CD4-positive, alpha-beta memory T cell (primary cell): Measurements from ENCODE around the gene FOXL1. TPM values are rescaled to one million over a fixed set of nuclear protein-coding genes. Genes with fewer than 3 reads are reported as not detected.

Experiments used
- CTCF ChIA-PET: fragments of 350-600 bp; sonication (Branson Sonifier 250); formaldehyde crosslinking; loops from one replicate; lab custom pipeline; 2021; ENCODE audit warnings: inconsistent platforms; ENCODE audit not compliant: partially characterized antibody; lab: Charles Lee
- POLR2A ChIA-PET: fragments of 350-600 bp; sonication (Branson Sonifier 250); formaldehyde crosslinking; loops from one replicate; lab custom pipeline; 2021; ENCODE audit not compliant: partially characterized antibody; lab: Charles Lee
- DNase-seq, 5 donors: peaks; one replicate each; pipeline versions ENCODE4 v3.0.0 to v3.0.0-alpha.2; 2020 to 2022; ENCODE audit warnings: mixed read lengths in 1 of 5
- H3K27ac ChIP-seq: one replicate; pipeline ENCODE4 v1.7.0; 2013; ENCODE audit warnings: low read depth, low read length
- H3K27me3 ChIP-seq: 2 replicates; pipeline ENCODE4 v1.7.0; 2013; ENCODE audit warnings: mild to moderate bottlenecking, low read length, moderate library complexity; ENCODE audit not compliant: insufficient read depth
- H3K36me3 ChIP-seq: 2 replicates; pipeline ENCODE4 v1.7.0; 2013; ENCODE audit warnings: mild to moderate bottlenecking, low read length, moderate library complexity; ENCODE audit not compliant: insufficient read depth
- H3K4me1 ChIP-seq: 2 replicates; pipeline ENCODE4 v1.7.0; 2013; ENCODE audit warnings: mild to moderate bottlenecking, low read length, moderate library complexity; ENCODE audit not compliant: insufficient read depth
- H3K4me3 ChIP-seq, 2 donors: one replicate each; pipeline ENCODE4 v1.7.0; 2013; ENCODE audit warnings: low read length in 2 of 2, mild to moderate bottlenecking in 1 of 2
- H3K9me3 ChIP-seq, 2 donors: one replicate each; pipeline ENCODE4 v1.7.0; 2013; ENCODE audit warnings: low read length in 2 of 2, control low read depth in 1 of 2; ENCODE audit not compliant: control insufficient read depth in 1 of 2
- H3K27ac Mint-ChIP-seq, 7 donors: one replicate each; pipeline ENCODE4 v1.8.0; 2020 to 2021; ENCODE audit warnings: mixed read lengths in 7 of 7, mild to moderate bottlenecking in 6 of 7, inconsistent platforms in 3 of 7, moderate library complexity in 3 of 7
- H3K27me3 Mint-ChIP-seq, 2 donors: one replicate each; pipeline ENCODE4 v1.8.0; 2020 to 2021; ENCODE audit warnings: mixed read lengths in 2 of 2
- H3K36me3 Mint-ChIP-seq, 2 donors: one replicate each; pipeline ENCODE4 v1.8.0; 2020 to 2021; ENCODE audit warnings: mixed read lengths in 2 of 2, inconsistent platforms in 1 of 2, mild to moderate bottlenecking in 1 of 2
- H3K4me1 Mint-ChIP-seq, 4 donors: one replicate each; pipeline ENCODE4 v1.8.0; 2020 to 2021; ENCODE audit warnings: mixed read lengths in 4 of 4, mild to moderate bottlenecking in 1 of 4
- H3K4me3 Mint-ChIP-seq, 8 donors: one replicate each; pipeline ENCODE4 v1.8.0; 2020 to 2021; ENCODE audit warnings: mixed read lengths in 8 of 8, mild to moderate bottlenecking in 7 of 8, moderate library complexity in 6 of 8, inconsistent platforms in 3 of 8
- H3K9me3 Mint-ChIP-seq, 8 donors: one replicate each; pipeline ENCODE4 v1.8.0; 2020 to 2021; ENCODE audit warnings: mixed read lengths in 8 of 8, mild to moderate bottlenecking in 5 of 8, inconsistent platforms in 3 of 8, moderate library complexity in 1 of 8
- intact Hi-C: fragments of 100-400 bp; cut with micrococcal nuclease; formaldehyde crosslinking; loops from one replicate; pipeline ENCODE4 v1.15.1; 2023
- polyA plus RNA-seq, 2 donors: library from polyadenylated mRNA; unstranded; fragments of 300-500 nt; fragmentation: Illumina TruSeq; gene quantifications; one replicate each; pipeline ENCODE4 v1.2.3, GENCODE V29; 2021
- total RNA-seq, 2 experiments: library from RNA; stranded (reverse); gene quantifications; one replicate each; pipeline ENCODE4 v1.2.3, GENCODE V29; 2021

Gene FOXL1
- total and polyA plus RNA-seq, 4 experiments from 2014 or later: not detected

DNA sequence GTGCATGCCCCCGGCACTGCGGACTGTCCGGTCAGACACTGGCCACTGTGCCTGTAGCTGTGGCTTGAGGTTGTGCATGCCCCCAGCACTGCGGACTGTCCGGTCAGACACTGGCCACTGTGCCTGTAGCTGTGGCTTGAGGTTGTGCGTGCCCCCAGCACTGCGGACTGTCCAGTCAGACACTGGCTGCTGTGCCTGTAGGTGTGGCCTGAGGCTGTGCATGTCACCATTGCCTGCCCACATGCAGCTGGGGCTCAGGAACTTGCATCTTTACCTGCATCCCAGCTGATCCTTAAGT is 28.5 kb upstream of the FOXL1 start:
- Mint-ChIP-seq H3K27ac (no peak overlapping the region), H3K9me3 (no peaks in the 10 kb centered on the region), H3K4me1 (peaks cover 12 to 24% (median 18%) of the 10 kb centered on the region in 4 donors), H3K4me3 (no peak overlapping the region), H3K27me3 (no peaks in the 10 kb centered on the region), H3K36me3 (peaks cover 31 to 50% of the 10 kb centered on the region in 2 donors)
- Histone ChIP-seq H3K9me3 (no peaks in the 10 kb centered on the region), H3K27ac (no peak overlapping the region), H3K4me1 (peaks cover 7% of the 10 kb centered on the region), H3K4me3 (no peak overlapping the region), H3K27me3 (no peaks in the 10 kb centered on the region), H3K36me3 (peaks cover 7% of the 10 kb centered on the region)
- no peak for DNase-seq
- ChIA-PET CTCF (interaction anchor here (1.2 to 1.6 kb wide), 2 partner anchors 15 to 1087 kb away, joined by 3 read pairs; no protein-coding TSS in a partner anchor), POLR2A (no interaction called here)
- intact Hi-C loops: no loop called here

DNA sequence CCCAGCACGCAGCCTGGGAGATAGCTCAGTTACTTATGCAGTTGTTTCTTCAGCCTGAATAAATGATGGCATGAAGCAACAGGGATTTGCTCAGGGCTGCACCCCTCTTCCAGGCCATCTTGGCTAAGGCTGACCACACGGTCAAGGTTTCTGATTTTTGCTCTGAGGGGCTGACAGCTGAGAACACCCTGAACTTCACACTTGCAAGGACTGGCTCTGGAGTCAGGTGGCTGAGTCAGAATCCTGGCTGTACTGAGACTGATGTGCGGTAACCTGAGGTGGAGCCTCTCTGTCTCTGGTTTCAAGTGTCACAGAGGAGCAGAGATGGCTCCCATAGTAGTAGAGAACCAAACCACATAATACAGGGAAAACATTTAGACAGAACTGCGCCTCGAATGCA is 28.1 kb upstream of the FOXL1 start:
- Mint-ChIP-seq H3K27me3 (no peaks in the 10 kb centered on the region), H3K9me3 (peaks cover 0 to 2% (median 0%) of the 10 kb centered on the region in 8 donors), H3K4me1 (peaks cover 14 to 28% (median 19%) of the 10 kb centered on the region in 4 donors), H3K27ac (no peak overlapping the region), H3K36me3 (peaks cover 26 to 50% of the 10 kb centered on the region in 2 donors), H3K4me3 (no peak overlapping the region)
- DNase-seq: no peak
- H3K36me3 ChIP-seq: peaks cover 7% of the 10 kb centered on the region
- POLR2A ChIA-PET: interaction anchor here (0.9 kb wide), 1 partner anchor 11 kb away, joined by 3 read pairs; no protein-coding TSS in a partner anchor
- no peaks in the 10 kb centered on the region for H3K27me3 ChIP-seq
- no peak overlapping the region for H3K27ac ChIP-seq
- CTCF ChIA-PET: interaction anchor here (1.2 to 1.6 kb wide), 2 partner anchors 14 to 1086 kb away, joined by 3 read pairs; no protein-coding TSS in a partner anchor
- H3K4me1 ChIP-seq: peaks cover 7% of the 10 kb centered on the region
- H3K4me3 ChIP-seq: no peak overlapping the region
- no peaks in the 10 kb centered on the region for H3K9me3 ChIP-seq
- intact Hi-C loops: no loop called here

DNA sequence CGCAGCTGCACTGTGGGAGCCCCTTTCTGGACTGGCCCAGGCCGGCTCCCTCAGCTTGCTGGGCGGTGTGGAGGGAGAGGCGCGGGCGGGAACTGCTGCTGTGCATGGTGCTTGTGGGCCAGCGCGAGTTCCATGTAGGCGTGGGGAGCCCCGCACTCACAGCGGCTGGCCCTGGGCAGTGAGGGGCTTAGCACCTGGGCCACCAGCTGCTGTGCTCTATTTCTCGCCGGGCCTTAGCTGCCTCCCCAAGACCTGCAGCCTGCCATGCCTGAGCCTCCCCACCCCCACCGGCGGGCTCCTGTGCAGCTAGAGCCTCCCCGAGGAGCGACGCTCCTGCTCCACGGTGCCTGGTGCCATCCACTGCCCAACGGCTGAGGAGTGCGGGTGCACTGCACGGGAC is 25.0 kb upstream of the FOXL1 start:
- Histone ChIP-seq H3K36me3 (peaks cover 4% of the 10 kb centered on the region), H3K27ac (no peak overlapping the region), H3K4me1 (peaks cover 14% of the 10 kb centered on the region), H3K27me3 (no peaks in the 10 kb centered on the region), H3K4me3 (no peak overlapping the region), H3K9me3 (no peaks in the 10 kb centered on the region)
- Mint-ChIP-seq H3K27me3 (peaks cover 0 to 2% of the 10 kb centered on the region in 2 donors), H3K4me3 (peak overlapping the region in 4 of 8 donors; percentile 91 to 96 (median 94)), H3K36me3 (peaks cover 10 to 24% of the 10 kb centered on the region in 2 donors), H3K27ac (peak overlapping the region in 2 of 7 donors; percentile 97 to 98), H3K4me1 (peaks cover 14 to 38% (median 23%) of the 10 kb centered on the region in 4 donors), H3K9me3 (peaks cover 0 to 2% (median 0%) of the 10 kb centered on the region in 8 donors)
- ChIA-PET CTCF (no interaction called here), POLR2A (no interaction called here)
- no peak for DNase-seq
- intact Hi-C loops: no loop called here

DNA sequence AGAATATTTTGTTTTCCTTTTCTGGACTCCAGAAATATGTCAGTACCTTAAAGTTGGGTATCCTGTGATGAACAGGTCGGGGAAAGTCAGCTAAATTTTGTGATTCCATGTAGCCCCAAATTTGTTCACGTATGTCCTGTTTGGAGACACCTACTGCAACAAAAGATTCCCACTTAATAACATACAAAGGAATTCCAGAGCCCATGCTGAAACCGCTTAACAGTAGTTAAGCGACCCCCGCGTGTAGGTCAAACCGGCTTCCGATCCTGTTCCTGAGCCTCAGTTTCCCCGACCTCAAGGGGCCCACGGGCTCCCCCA is 23.8 kb upstream of the FOXL1 start:
- H3K27ac ChIP-seq: peak overlapping the region; percentile 87
- intact Hi-C loops: no loop called here
- H3K4me1 ChIP-seq: peaks cover 14% of the 10 kb centered on the region
- H3K4me3 Mint-ChIP-seq: peak overlapping the region; percentile 83 to 96 (median 93)
- CTCF ChIA-PET: interaction anchor here (1.6 kb wide), 1 partner anchor 10 kb away, joined by 5 read pairs; no protein-coding TSS in a partner anchor
- peaks cover 0 to 2% (median 0%) of the 10 kb centered on the region in 8 donors for H3K9me3 Mint-ChIP-seq
- peaks cover 4% of the 10 kb centered on the region for H3K36me3 ChIP-seq
- DNase-seq: no peak
- H3K27me3 ChIP-seq: no peaks in the 10 kb centered on the region
- POLR2A ChIA-PET: interaction anchor here (1.3 kb wide), 1 partner anchor 10 kb away, joined by 6 read pairs; no protein-coding TSS in a partner anchor
- peak overlapping the region; percentile 53 to 87 for H3K4me3 ChIP-seq
- peaks cover 14 to 38% (median 23%) of the 10 kb centered on the region in 4 donors for H3K4me1 Mint-ChIP-seq
- peaks cover 2 to 3% of the 10 kb centered on the region in 2 donors for H3K27me3 Mint-ChIP-seq
- peaks cover 9 to 23% of the 10 kb centered on the region in 2 donors for H3K36me3 Mint-ChIP-seq
- H3K9me3 ChIP-seq: no peaks in the 10 kb centered on the region
- H3K27ac Mint-ChIP-seq: peak overlapping the region; percentile 95 to 99 (median 98)

DNA sequence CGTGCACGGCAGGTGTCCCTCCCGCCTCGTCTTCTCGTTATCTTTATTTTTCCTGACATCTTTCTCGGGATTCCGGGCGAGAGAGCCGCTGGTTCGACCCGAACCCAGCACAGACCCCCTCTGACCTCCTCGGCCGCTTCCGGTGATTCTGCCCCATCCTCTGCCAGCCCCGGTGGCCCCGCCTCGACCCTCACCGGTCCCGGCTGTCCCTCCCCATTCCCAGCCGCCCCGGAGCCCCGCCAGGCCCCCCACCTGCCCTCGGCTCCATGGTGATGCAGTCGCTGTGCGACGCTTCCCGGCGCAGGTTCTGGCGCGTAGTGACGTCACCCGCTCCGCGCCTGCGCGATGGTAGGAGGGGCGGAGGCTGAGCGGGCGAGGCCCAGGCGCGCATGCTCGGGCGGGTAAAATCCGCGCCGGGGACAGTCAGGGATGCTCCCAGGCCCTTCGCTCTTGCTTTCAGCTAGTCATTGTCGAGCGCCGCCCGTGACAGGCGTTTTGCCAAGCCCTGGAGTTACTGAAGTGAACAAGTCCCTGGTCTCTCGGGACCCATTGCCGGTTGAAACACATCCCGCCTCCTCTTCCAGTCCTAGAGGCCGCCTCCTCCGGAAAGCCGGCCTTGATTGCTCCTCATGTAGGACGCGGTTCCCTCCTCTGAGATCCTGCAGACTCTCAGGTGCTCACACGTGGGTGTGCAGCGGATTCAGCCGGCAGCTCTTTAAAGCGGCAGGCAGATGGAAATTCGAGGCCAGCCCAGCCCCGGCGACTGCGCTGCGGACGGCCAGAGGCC is 23.2 kb upstream of the FOXL1 start, which contains the start of gene MTHFSD:
Gene MTHFSD, minus strand, starts transcription at position 319 of the 787 bp plus-strand sequence. Its CDS starts 51 bp downstream, at position 268.
- H3K36me3 Mint-ChIP-seq: peaks cover 9 to 23% of the 10 kb centered on the region in 2 donors
- peaks cover 2 to 4% of the 10 kb centered on the region in 2 donors for H3K27me3 Mint-ChIP-seq
- DNase-seq: peak; percentile 89 to 98 (median 95)
- H3K4me1 Mint-ChIP-seq: peaks cover 14 to 38% (median 23%) of the 10 kb centered on the region in 4 donors
- H3K27ac Mint-ChIP-seq: peak within 1 kb of the TSS; percentile 95 to 99 (median 98)
- H3K9me3 Mint-ChIP-seq: peaks cover 0 to 2% (median 0%) of the 10 kb centered on the region in 8 donors
- H3K36me3 ChIP-seq: peaks cover 4% of the 10 kb centered on the region
- H3K4me3 Mint-ChIP-seq: peak within 1 kb of the TSS; percentile 83 to 96 (median 93)
- peaks cover 14% of the 10 kb centered on the region for H3K4me1 ChIP-seq
- no peaks in the 10 kb centered on the region for H3K27me3 ChIP-seq
- H3K4me3 ChIP-seq: peak within 1 kb of the TSS; percentile 53 to 87
- ChIA-PET CTCF (interaction anchor here (1.6 kb wide), 1 partner anchor 10 kb away, joined by 5 read pairs; no protein-coding TSS in a partner anchor), POLR2A (interaction anchor here (0.9 to 1.3 kb wide), 2 partner anchors 9 to 839 kb away, joined by 3 to 6 read pairs; no protein-coding TSS in a partner anchor)
- intact Hi-C loops: no loop called here
- peak within 1 kb of the TSS; percentile 87 for H3K27ac ChIP-seq
- H3K9me3 ChIP-seq: no peaks in the 10 kb centered on the region

GRCh38 chr16:86555704-86556075 is 22.7 kb upstream of the FOXL1 start:
- Mint-ChIP-seq H3K27ac (peak overlapping the region; percentile 95 to 99 (median 98)), H3K4me3 (peak overlapping the region; percentile 83 to 96 (median 93)), H3K36me3 (peaks cover 5 to 19% of the 10 kb centered on the region in 2 donors), H3K27me3 (peaks cover 2 to 4% of the 10 kb centered on the region in 2 donors), H3K9me3 (peaks cover 0 to 2% (median 0%) of the 10 kb centered on the region in 8 donors), H3K4me1 (peaks cover 14 to 38% (median 23%) of the 10 kb centered on the region in 4 donors)
- Histone ChIP-seq H3K4me1 (peaks cover 14% of the 10 kb centered on the region), H3K4me3 (peak overlapping the region; percentile 53 to 87), H3K27me3 (no peaks in the 10 kb centered on the region), H3K9me3 (no peaks in the 10 kb centered on the region), H3K36me3 (peaks cover 4% of the 10 kb centered on the region), H3K27ac (peak overlapping the region; percentile 87)
- intact Hi-C loops: no loop called here
- ChIA-PET CTCF (interaction anchor here (1.6 kb wide), 1 partner anchor 9 kb away, joined by 5 read pairs; no protein-coding TSS in a partner anchor), POLR2A (interaction anchor here (0.9 to 1.3 kb wide), 2 partner anchors 9 to 839 kb away, joined by 3 to 6 read pairs; no protein-coding TSS in a partner anchor)
- no peak for DNase-seq

DNA sequence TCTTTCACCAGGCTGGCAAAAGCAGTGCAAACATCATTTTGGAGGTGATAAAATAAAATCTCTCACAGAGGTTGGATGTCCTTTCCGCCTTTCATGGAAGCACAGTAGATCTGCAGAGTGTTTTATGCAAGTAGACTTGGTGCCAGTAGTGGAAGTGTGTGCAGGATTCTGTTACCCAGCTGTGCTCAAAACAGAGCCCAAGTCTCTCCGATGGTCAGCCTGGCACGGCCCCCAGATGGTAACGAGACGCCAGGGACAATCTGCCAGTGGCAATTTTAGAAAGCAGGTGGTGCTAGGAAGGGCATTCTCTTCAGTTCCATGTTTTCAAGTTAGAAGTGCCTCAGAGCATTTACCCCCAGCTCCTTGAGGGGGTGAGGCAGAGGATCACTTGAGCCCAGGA is 21.8 kb upstream of the FOXL1 start:
- H3K9me3 Mint-ChIP-seq: peaks cover 0 to 2% (median 0%) of the 10 kb centered on the region in 8 donors
- intact Hi-C loops: no loop called here
- Histone ChIP-seq H3K36me3 (peaks cover 4% of the 10 kb centered on the region), H3K9me3 (no peaks in the 10 kb centered on the region), H3K4me3 (no peak overlapping the region), H3K27me3 (no peaks in the 10 kb centered on the region), H3K27ac (no peak overlapping the region), H3K4me1 (peaks cover 14% of the 10 kb centered on the region)
- peak overlapping the region in 5 of 8 donors; percentile 23 to 96 (median 52) for H3K4me3 Mint-ChIP-seq
- H3K27me3 Mint-ChIP-seq: peaks cover 7 to 10% of the 10 kb centered on the region in 2 donors
- POLR2A ChIA-PET: interaction anchor here (0.5 kb wide), 1 partner anchor 801 kb away, joined by 3 read pairs; no protein-coding TSS in a partner anchor
- H3K36me3 Mint-ChIP-seq: peaks cover 5 to 17% of the 10 kb centered on the region in 2 donors
- no peak for DNase-seq
- peak overlapping the region in 2 of 7 donors; percentile 97 to 98 for H3K27ac Mint-ChIP-seq
- H3K4me1 Mint-ChIP-seq: peaks cover 14 to 38% (median 23%) of the 10 kb centered on the region in 4 donors
- CTCF ChIA-PET: no interaction called here
